Endothelial cell of umbilical vein (primary cell): ENCODE results near the gene IQGAP3. TPM values are rescaled to one million over a fixed set of nuclear protein-coding genes. Genes with fewer than 3 reads are reported as not detected.

Source experiments
- BruUV-seq: library from RNA; stranded (reverse); fragments of 400-500 nt; replicated peaks from 2 replicates; lab custom pipeline; 2021; lab: Mats Ljungman, UMichigan
- CTCF ChIA-PET: fragments of 300-600, 350-600 bp; sonication (Branson Sonifier 250); formaldehyde crosslinking; loops from one replicate; lab custom pipeline; 2021; ENCODE audit warnings: antibody characterized with exemption, inconsistent platforms; lab: Charles Lee
- POLR2A ChIA-PET: fragments of 300-600, 350-600 bp; sonication (Branson Sonifier 250); formaldehyde crosslinking; loops from one replicate; lab custom pipeline; 2021; ENCODE audit warnings: antibody characterized with exemption, inconsistent platforms; lab: Charles Lee
- DNase-seq: peaks from one replicate; pipeline ENCODE4 v3.0.0-alpha.2; 2011; ENCODE audit warnings: low read depth, low spot score
- FAIRE-seq: peaks from 2 replicates; lab custom pipeline; 2011; peaks lifted over from hg19 to GRCh38; lab: Jason Lieb, UNC
- H2AFZ ChIP-seq: 2 replicates; pipeline ENCODE4 v1.6.0; 2012; ENCODE audit warnings: low read depth, low read length, control low read depth, inconsistent platforms
- H3K27ac ChIP-seq: 2 replicates; pipeline ENCODE4 v1.5.1; 2011; ENCODE audit warnings: low read depth, mild to moderate bottlenecking, control low read depth, low read length, moderate library complexity; ENCODE audit not compliant: insufficient read depth
- H3K27me3 ChIP-seq, 2 experiments: 2 replicates each; pipeline versions ENCODE4 v1.6.0 to v1.6.1; 2011; ENCODE audit warnings: low read length in 2 of 2, mixed read lengths in 1 of 2; ENCODE audit not compliant: control insufficient read depth in 2 of 2, insufficient read depth in 2 of 2
- H3K36me3 ChIP-seq, 2 experiments: 2 replicates in 1 of 2; 3 replicates in 1 of 2; pipeline ENCODE4 v1.5.1; 2011; ENCODE audit warnings: low read length in 2 of 2, mild to moderate bottlenecking in 1 of 2, moderate library complexity in 1 of 2; ENCODE audit not compliant: control insufficient read depth in 2 of 2, insufficient read depth in 2 of 2; ENCODE audit errors: extremely low read depth in 1 of 2
- H3K4me1 ChIP-seq: 3 replicates; pipeline ENCODE4 v1.5.1; 2011; ENCODE audit warnings: mild to moderate bottlenecking, low read length; ENCODE audit not compliant: control insufficient read depth, insufficient read depth; ENCODE audit errors: extremely low read depth
- H3K4me2 ChIP-seq: 2 replicates; pipeline ENCODE4 v1.6.1; 2011; ENCODE audit warnings: low read length, control low read depth, mixed read lengths; ENCODE audit not compliant: insufficient read depth
- H3K4me3 ChIP-seq, 3 experiments: fragments of 200-600 bp in 1 of 3; sonication (generic), shearing (Covaris generic) in 1 of 3; replicated peaks in 1 of 3; 2 replicates each; pipeline ENCODE4 v1.5.1; 2011 to 2016; ENCODE audit warnings: control low read depth in 3 of 3, low read length in 3 of 3, mild to moderate bottlenecking in 2 of 3, inconsistent platforms in 1 of 3, low read depth in 1 of 3, moderate library complexity in 1 of 3; ENCODE audit not compliant: insufficient read depth in 1 of 3
- H3K79me2 ChIP-seq: 2 replicates; pipeline ENCODE4 v1.6.0; 2012; ENCODE audit warnings: low read length, inconsistent platforms; ENCODE audit not compliant: control insufficient read depth, insufficient read depth
- H3K9ac ChIP-seq: replicated peaks from 2 replicates; pipeline ENCODE3; 2011; ENCODE audit warnings: low read length, control low read depth; ENCODE audit not compliant: insufficient read depth; ENCODE audit errors: extremely low read depth
- H3K9me1 ChIP-seq: replicated peaks from 3 replicates; pipeline ENCODE4 v1.6.0; 2011; ENCODE audit warnings: mild to moderate bottlenecking, low read length; ENCODE audit not compliant: control insufficient read depth, insufficient read depth; ENCODE audit errors: extremely low read depth
- H3K9me3 ChIP-seq: replicated peaks from 2 replicates; pipeline ENCODE4 v1.5.1; 2012; ENCODE audit warnings: low read length, inconsistent platforms; ENCODE audit not compliant: control insufficient read depth, insufficient read depth
- H4K20me1 ChIP-seq: replicated peaks from 2 replicates; pipeline ENCODE3; 2011; ENCODE audit warnings: mild to moderate bottlenecking, low read length; ENCODE audit not compliant: control insufficient read depth, insufficient read depth; ENCODE audit errors: extremely low read depth
- EZH2 ChIP-seq: IDR thresholded peaks from 2 replicates; pipeline ENCODE4 v1.6.1; 2012; ENCODE audit warnings: borderline replicate concordance, low read depth, mild to moderate bottlenecking, moderate library complexity, low read length, inconsistent platforms; ENCODE audit not compliant: severe bottlenecking
- FOS ChIP-seq: IDR thresholded peaks from 2 replicates; pipeline ENCODE4 v1.6.1; 2011; ENCODE audit warnings: mild to moderate bottlenecking, low read length, moderate library complexity, borderline replicate concordance; ENCODE audit not compliant: insufficient read depth
- GATA2 ChIP-seq: IDR thresholded peaks from 2 replicates; pipeline ENCODE4 v1.7.0; 2011; ENCODE audit warnings: low read depth, mild to moderate bottlenecking, moderate library complexity, mixed read lengths, low read length; ENCODE audit not compliant: insufficient read length, insufficient read depth
- JUN ChIP-seq: IDR thresholded peaks from 2 replicates; pipeline ENCODE4 v1.6.1; 2011; ENCODE audit warnings: borderline replicate concordance, low read depth; ENCODE audit not compliant: insufficient read length, insufficient read depth
- MYC ChIP-seq: IDR thresholded peaks from one replicate; pipeline ENCODE4 v1.6.1; 2011; ENCODE audit warnings: mild to moderate bottlenecking, low read depth, low read length
- POLR2A ChIP-seq: IDR thresholded peaks from 2 replicates; pipeline ENCODE4 v1.6.1; 2012; ENCODE audit warnings: low read depth, mild to moderate bottlenecking, control low read depth, low read length
- POLR2AphosphoS5 ChIP-seq: IDR thresholded peaks from 2 replicates; pipeline ENCODE4 v1.6.1; 2012; ENCODE audit warnings: low read depth, mild to moderate bottlenecking, control low read depth, low read length, moderate library complexity; ENCODE audit not compliant: insufficient read depth
- dilution Hi-C: fragments of 300-500 bp; cut with MboI; formaldehyde crosslinking; loops from one replicate; pipeline ENCODE4 v1.15.0; 2019; ENCODE audit warnings: low sequenced_read_pairs; ENCODE audit not compliant: extremely low pct_ligation_motif_present
- intact Hi-C: fragments of 100-400 bp; cut with micrococcal nuclease; formaldehyde crosslinking; loops from one replicate; pipeline ENCODE4 v1.10.0; 2022
- polyA plus RNA-seq, 4 experiments: library from polyadenylated mRNA; depleted of rRNA in 3 of 4; stranded (reverse) in 3 of 4; unstranded in 1 of 4; fragments of >200 nt; gene quantifications; 2 replicates each; pipeline versions ENCODE4 v1.2.1 to v1.2.3, GENCODE V29; 2011 to 2012; ENCODE audit warnings: missing spikeins in 1 of 4
- total RNA-seq: library from RNA; stranded (reverse); gene quantifications from 2 replicates; pipeline ENCODE4 v1.2.3, GENCODE V29; 2021
- TF ChIP-seq, protein P1 (sequence below), 2 donors: IDR thresholded peaks; 1 replicate in 1 of 2; 2 replicates in 1 of 2; pipeline ENCODE4 v1.5.1; 2011; ENCODE audit warnings: low read length in 2 of 2, mild to moderate bottlenecking in 2 of 2, moderate library complexity in 2 of 2, control low read depth in 1 of 2, inconsistent platforms in 1 of 2, low read depth in 1 of 2; ENCODE audit not compliant: insufficient read depth in 1 of 2; ENCODE audit errors: extremely low read depth in 1 of 2
- TF ChIP-seq, protein P2 (sequence below): IDR thresholded peaks from 2 replicates; pipeline ENCODE4 v1.6.1; 2011; ENCODE audit not compliant: insufficient read depth, insufficient read length

The IQGAP3 gene
- total and polyA plus RNA-seq, 2 donors (not counting 3 experiments of a cell fraction or from before 2014, with no cell fraction given), result 28.3 to 60.7 TPM

GRCh38 chr1:156586892-156587477, 14.6 kb upstream of the IQGAP3 start:
- ChIA-PET POLR2A (no interaction called here), CTCF (interaction anchor here (0.8 to 9.3 kb wide), 5 partner anchors 15 to 37 kb away, joined by 3 to 104 read pairs (median 8); partner anchors contain the start of gene GPATCH4)
- no TSS peak for BruUV-seq
- no peak overlapping the region for H2AFZ ChIP-seq
- DNase-seq, result no peak
- intact Hi-C loops, result no loop called here
- dilution Hi-C loops, result no loop called here
- H3K27ac ChIP-seq, result no peak overlapping the region
- H3K27me3 ChIP-seq, result no peaks in the 10 kb centered on the region
- no peaks in the 10 kb centered on the region for H3K36me3 ChIP-seq
- no peak overlapping the region for H3K4me3 ChIP-seq
- H3K9me3 ChIP-seq, result no peaks in the 10 kb centered on the region
- no peaks in the 10 kb centered on the region for H4K20me1 ChIP-seq
- peaks cover 1% of the 10 kb centered on the region for H3K79me2 ChIP-seq
- no peak for FAIRE-seq
- TF ChIP-seq, protein P1, sequence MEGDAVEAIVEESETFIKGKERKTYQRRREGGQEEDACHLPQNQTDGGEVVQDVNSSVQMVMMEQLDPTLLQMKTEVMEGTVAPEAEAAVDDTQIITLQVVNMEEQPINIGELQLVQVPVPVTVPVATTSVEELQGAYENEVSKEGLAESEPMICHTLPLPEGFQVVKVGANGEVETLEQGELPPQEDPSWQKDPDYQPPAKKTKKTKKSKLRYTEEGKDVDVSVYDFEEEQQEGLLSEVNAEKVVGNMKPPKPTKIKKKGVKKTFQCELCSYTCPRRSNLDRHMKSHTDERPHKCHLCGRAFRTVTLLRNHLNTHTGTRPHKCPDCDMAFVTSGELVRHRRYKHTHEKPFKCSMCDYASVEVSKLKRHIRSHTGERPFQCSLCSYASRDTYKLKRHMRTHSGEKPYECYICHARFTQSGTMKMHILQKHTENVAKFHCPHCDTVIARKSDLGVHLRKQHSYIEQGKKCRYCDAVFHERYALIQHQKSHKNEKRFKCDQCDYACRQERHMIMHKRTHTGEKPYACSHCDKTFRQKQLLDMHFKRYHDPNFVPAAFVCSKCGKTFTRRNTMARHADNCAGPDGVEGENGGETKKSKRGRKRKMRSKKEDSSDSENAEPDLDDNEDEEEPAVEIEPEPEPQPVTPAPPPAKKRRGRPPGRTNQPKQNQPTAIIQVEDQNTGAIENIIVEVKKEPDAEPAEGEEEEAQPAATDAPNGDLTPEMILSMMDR (IDR thresholded peaks at IDR 0.05; ENCODE audit: extremely low read depth in 1 of 2, insufficient read depth in 1 of 2, low read depth in 1 of 2, low read length in 2 of 2), result no peak
- no peak for TF ChIP-seq GATA2
- TF ChIP-seq JUN, result no peak
- no peak for TF ChIP-seq POLR2AphosphoS5
- no peak for TF ChIP-seq EZH2
- TF ChIP-seq POLR2A, result no peak
- TF ChIP-seq, protein P2, sequence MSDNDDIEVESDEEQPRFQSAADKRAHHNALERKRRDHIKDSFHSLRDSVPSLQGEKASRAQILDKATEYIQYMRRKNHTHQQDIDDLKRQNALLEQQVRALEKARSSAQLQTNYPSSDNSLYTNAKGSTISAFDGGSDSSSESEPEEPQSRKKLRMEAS, result no peak
- TF ChIP-seq MYC, result no peak
- no peak for TF ChIP-seq FOS
- H3K4me1 ChIP-seq, result peaks cover 5% of the 10 kb centered on the region
- no peak overlapping the region for H3K9ac ChIP-seq
- H3K4me2 ChIP-seq, result no peak overlapping the region
- H3K9me1 ChIP-seq, result no peaks in the 10 kb centered on the region
